ENCODE data around the gene NTN3. TPM values are rescaled to one million over a fixed set of nuclear protein-coding genes. Genes with fewer than 3 reads are reported as not detected.

NTN3 gene
- total RNA-seq, 4 donors from 2014 or later = 1.3 to 15.5 TPM; not detected in 2

GRCh38 chr16:2507665-2508064 is 36.6 kb downstream of the NTN3 start:
- intact Hi-C loops (cut with DNase I; ENCODE audit: low total_unique reads) = no loop called here

GRCh38 chr16:2508722-2509400 is 37.8 kb downstream of the NTN3 start:
- no peaks in the 10 kb centered on the region for H3K27me3 ChIP-seq
- no peaks in the 10 kb centered on the region for H3K4me1 ChIP-seq
- no peak overlapping the region for H3K27ac ChIP-seq
- H3K4me3 ChIP-seq = no peak overlapping the region
- H3K36me3 ChIP-seq = no peaks in the 10 kb centered on the region
- DNase-seq = no peak
- intact Hi-C loops (cut with DNase I; ENCODE audit: low total_unique reads) = no loop called here
- TF ChIP-seq POLR2A (IDR thresholded peaks at IDR 0.05) (no peak), CTCF (IDR thresholded peaks at IDR 0.05) (no peak)
- no peaks in the 10 kb centered on the region for H3K9me3 ChIP-seq

More at GRCh38 chr16:2507665-2508064, 36.6 kb downstream of the NTN3 start:
- no peak for DNase-seq
- no peaks in the 10 kb centered on the region for H3K27me3 ChIP-seq
- no peaks in the 10 kb centered on the region for H3K9me3 ChIP-seq
- H3K4me1 ChIP-seq = peaks cover 0 to 3% of the 10 kb centered on the region in 2 donors
- H3K4me3 ChIP-seq = no peak overlapping the region
- no peaks in the 10 kb centered on the region for H3K36me3 ChIP-seq
- H3K27ac ChIP-seq = no peak overlapping the region
- no peak for TF ChIP-seq POLR2A (IDR thresholded peaks at IDR 0.05)
- no peak for TF ChIP-seq CTCF (IDR thresholded peaks at IDR 0.05)

DNA sequence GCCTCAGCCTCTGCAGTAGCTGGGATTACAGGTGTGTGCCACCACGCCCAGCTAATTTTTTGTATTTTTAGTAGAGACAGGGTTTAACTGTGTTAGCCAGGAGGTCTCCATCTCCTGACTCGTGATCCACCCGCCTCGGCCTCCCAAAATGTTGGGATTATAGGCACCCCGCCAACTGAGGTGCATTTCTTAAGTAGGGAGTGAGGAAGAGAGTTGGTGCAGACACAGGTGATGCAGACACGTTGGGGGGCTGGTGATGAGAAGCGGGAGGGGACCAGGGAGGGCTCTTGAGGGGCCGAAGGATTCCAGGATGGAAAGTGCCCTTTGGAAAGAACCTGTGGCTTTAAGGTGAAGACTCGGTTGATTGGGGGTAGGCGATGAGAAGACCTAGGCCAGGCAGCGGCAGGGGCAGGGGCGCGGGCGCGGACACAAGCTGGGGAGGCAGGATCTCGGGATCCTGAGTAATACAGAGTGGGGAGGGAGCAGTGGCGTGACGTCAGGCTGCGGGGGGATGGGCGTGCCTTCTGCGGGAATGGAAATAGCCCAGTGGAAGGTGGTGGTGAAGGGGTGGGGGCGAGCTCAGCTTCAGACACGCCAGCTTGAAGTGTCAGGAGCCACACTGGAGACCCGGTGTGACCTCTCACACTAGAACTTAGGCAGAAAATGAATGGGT is 40.2 kb downstream of the NTN3 start:
- H3K27me3 ChIP-seq = no peaks in the 10 kb centered on the region
- H3K4me1 ChIP-seq = peaks cover under 1 to 12% of the 10 kb centered on the region in 2 donors
- peak overlapping the region; percentile 47 to 63 for H3K27ac ChIP-seq
- peak; percentile 46 to 68 for TF ChIP-seq POLR2A (IDR thresholded peaks at IDR 0.05)
- TF ChIP-seq CTCF (IDR thresholded peaks at IDR 0.05) = no peak
- DNase-seq = peak; percentile 87 to 92
- intact Hi-C loops (cut with DNase I; ENCODE audit: low total_unique reads) = no loop called here
- peak overlapping the region in 1 of 2 donors; percentile 15 for H3K4me3 ChIP-seq
- no peaks in the 10 kb centered on the region for H3K9me3 ChIP-seq
- H3K36me3 ChIP-seq = no peaks in the 10 kb centered on the region

DNA sequence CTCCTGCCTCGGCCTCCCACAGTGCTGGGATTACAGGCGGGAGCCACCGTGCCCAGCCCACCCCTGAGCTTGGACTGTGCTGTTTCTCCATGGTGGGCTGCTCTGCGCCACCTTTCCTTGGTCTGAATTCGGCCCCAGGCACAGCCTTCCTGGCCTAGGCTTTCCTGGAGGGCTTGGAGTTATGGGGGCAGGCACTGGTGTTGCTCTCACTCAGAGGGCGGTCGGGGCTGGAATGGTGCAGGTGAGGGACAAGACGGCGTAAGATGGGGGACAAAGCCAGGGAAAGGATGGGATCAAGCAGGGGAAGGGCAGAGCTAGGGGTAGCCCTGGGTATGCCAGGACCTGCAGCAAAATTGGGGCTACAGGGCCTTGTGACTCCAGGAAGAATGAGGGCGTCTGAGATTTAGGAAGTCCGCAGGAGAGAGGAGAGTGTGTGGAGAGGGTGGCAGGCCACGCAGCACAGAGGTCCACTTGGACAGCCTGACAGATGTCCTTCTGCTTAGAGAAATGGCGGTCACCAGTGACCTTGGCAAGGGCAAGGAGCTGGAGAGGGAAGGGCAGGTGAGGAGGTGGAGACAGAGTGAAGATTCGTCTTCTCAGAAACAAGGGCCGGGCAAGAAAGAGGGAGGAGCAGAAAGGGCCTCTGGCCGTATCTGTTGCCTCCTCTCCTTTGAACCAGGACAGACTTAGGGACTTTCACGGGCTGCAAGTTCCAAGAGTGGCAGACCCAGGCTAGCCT is 41.1 kb downstream of the NTN3 start:
- no peaks in the 10 kb centered on the region for H3K27me3 ChIP-seq
- H3K4me3 ChIP-seq = no peak overlapping the region
- intact Hi-C loops (cut with DNase I; ENCODE audit: low total_unique reads) = no loop called here
- peak overlapping the region; percentile 96 to 97 for H3K27ac ChIP-seq
- H3K36me3 ChIP-seq = no peaks in the 10 kb centered on the region
- TF ChIP-seq CTCF (IDR thresholded peaks at IDR 0.05) (no peak), POLR2A (IDR thresholded peaks at IDR 0.05) (no peak)
- H3K9me3 ChIP-seq = no peaks in the 10 kb centered on the region
- H3K4me1 ChIP-seq = peaks cover 8 to 21% of the 10 kb centered on the region in 2 donors
- peak in 1 of 2 donors; percentile 18 for DNase-seq
